A549 treated with ZK216348 at 1 μM for 4 hours (cell line): ENCODE data around the gene HABP2. TPM values are rescaled to one million over a fixed set of nuclear protein-coding genes. Genes with fewer than 3 reads are reported as not detected.

Experiments used
- total RNA-seq: library from RNA; stranded (reverse); fragments of 200-300 nt; extraction: Qiagen RNA extraction; gene quantifications from 5 replicates; pipeline ENCODE4 v1.2.3, GENCODE V29; 2022; ENCODE audit warnings: low read depth

Gene HABP2
- total RNA-seq: 0.07 to 0.12 TPM (median 0.09 TPM) in 4 of 5 replicates, not detected in the other

GRCh38 chr10:113552701-113553100 is at the start of gene HABP2:
Gene HABP2, plus strand, starts transcription at chr10:113553053. Its CDS starts 69 bp downstream, at chr10:113553122.

Other genes starting within 250 kb of the HABP2 start
- not detected in 5 replicates for gene NRAP, start 111.0 kb downstream of the HABP2 start, total RNA-seq
- gene CASP7, start 126.9 kb downstream of the HABP2 start, total RNA-seq: 27.4 to 39.8 TPM (median 29.6 TPM) in 5 replicates
- gene PLEKHS1, start 198.6 kb downstream of the HABP2 start, total RNA-seq: 0.04 to 0.12 TPM (median 0.09 TPM) in 3 of 5 replicates, not detected in the others